T-cell (primary cell): Measurements from ENCODE around the gene ZNF236. TPM values are rescaled to one million over a fixed set of nuclear protein-coding genes. Genes with fewer than 3 reads are reported as not detected.

Experiments used
- ATAC-seq, 4 experiments: fragments of 200-7000 bp in 3 of 4; fragments of 150-1000 bp in 1 of 4; cut with Tn5 transposase; replicated peaks in 1 of 4; 1 replicate in 3 of 4; 2 replicates in 1 of 4; pipeline ENCODE4 v1.10.0; 2021; ENCODE audit warnings: moderate library complexity in 3 of 4, mild to moderate bottlenecking in 2 of 4, moderate number of reproducible peaks in 1 of 4
- CTCF ChIA-PET, 2 donors: fragments of 300-600 bp; sonication (Branson Sonifier 250); formaldehyde crosslinking; loops; one replicate each; lab custom pipeline; 2022; ENCODE audit warnings: antibody characterized with exemption in 2 of 2; lab: Charles Lee
- POLR2A ChIA-PET, 2 donors: fragments of 300-600 bp; sonication (Branson Sonifier 250); formaldehyde crosslinking; loops; one replicate each; lab custom pipeline; 2022; ENCODE audit warnings: antibody characterized with exemption in 2 of 2; lab: Charles Lee
- DNase-seq, 35 experiments: peaks; one replicate each; pipeline versions ENCODE4 v3.0.0 to v3.0.0-alpha.2; 2013 to 2023
- H3K27ac ChIP-seq: one replicate; pipeline ENCODE4 v1.5.1; 2013; ENCODE audit warnings: low read length
- H3K27me3 ChIP-seq, 2 experiments: replicated peaks in 1 of 2; 1 replicate in 1 of 2; 2 replicates in 1 of 2; pipeline versions ENCODE4 v1.6.1 to v1.7.0; 2013; ENCODE audit warnings: low read length in 1 of 2, mixed read lengths in 1 of 2; ENCODE audit not compliant: control insufficient read depth in 2 of 2, insufficient read depth in 2 of 2; ENCODE audit errors: extremely low read depth in 1 of 2
- H3K36me3 ChIP-seq, 2 donors: 1 replicate in 1 of 2; 2 replicates in 1 of 2; pipeline versions ENCODE4 v1.6.1 to v1.7.0; 2013; ENCODE audit warnings: low read length in 1 of 2; ENCODE audit not compliant: control insufficient read depth in 2 of 2, insufficient read depth in 1 of 2; ENCODE audit errors: extremely low read depth in 1 of 2
- H3K4me1 ChIP-seq, 2 experiments: 1 replicate in 1 of 2; 2 replicates in 1 of 2; pipeline versions ENCODE4 v1.6.1 to v1.7.0; 2013; ENCODE audit warnings: low read length in 2 of 2, mixed read lengths in 1 of 2; ENCODE audit not compliant: insufficient read depth in 2 of 2, control insufficient read depth in 1 of 2; ENCODE audit errors: extremely low read depth in 1 of 2
- H3K4me3 ChIP-seq, 2 donors: 1 replicate in 1 of 2; 2 replicates in 1 of 2; pipeline versions ENCODE4 v1.5.1 to v1.7.0; 2013; ENCODE audit warnings: mild to moderate bottlenecking in 2 of 2, low read length in 1 of 2, moderate library complexity in 1 of 2; ENCODE audit not compliant: control insufficient read depth in 1 of 2; ENCODE audit errors: extremely low read depth in 1 of 2
- H3K9me3 ChIP-seq: 2 replicates; pipeline ENCODE4 v1.7.0; 2013
- H3K27ac Mint-ChIP-seq, 2 donors: one replicate each; pipeline ENCODE4 v1.8.0; 2020 to 2021; ENCODE audit warnings: mild to moderate bottlenecking in 2 of 2, mixed read lengths in 2 of 2
- H3K27me3 Mint-ChIP-seq, 2 donors: one replicate each; pipeline ENCODE4 v1.8.0; 2021 to 2022; ENCODE audit warnings: mixed read lengths in 2 of 2
- H3K36me3 Mint-ChIP-seq: one replicate; pipeline ENCODE4 v1.8.0; 2021; ENCODE audit warnings: mixed read lengths
- H3K4me1 Mint-ChIP-seq, 3 donors: one replicate each; pipeline ENCODE4 v1.8.0; 2020 to 2022; ENCODE audit warnings: mixed read lengths in 3 of 3, mild to moderate bottlenecking in 1 of 3
- H3K4me3 Mint-ChIP-seq, 3 donors: one replicate each; pipeline ENCODE4 v1.8.0; 2020 to 2022; ENCODE audit warnings: mild to moderate bottlenecking in 3 of 3, mixed read lengths in 3 of 3, moderate library complexity in 3 of 3
- H3K9me3 Mint-ChIP-seq, 3 donors: one replicate each; pipeline ENCODE4 v1.8.0; 2020 to 2022; ENCODE audit warnings: mixed read lengths in 3 of 3
- WGBS: methylation state at CpG from one replicate; pipeline ENCODE4 v1.1.5; 2013; ENCODE audit warnings: missing lambda C conversion rate; ENCODE audit not compliant: insufficient coverage; 5-methylcytosine and 5-hydroxymethylcytosine counted together
- total RNA-seq, 35 experiments: library from RNA in 6 of 35; stranded (reverse) in 6 of 35; fragments of 120-200 nt in 1 of 35; gene quantifications; one replicate each; pipeline versions ENCODE4 v1.2.1 to v1.2.4 and lab custom pipeline; 2013 to 2026

ZNF236 gene
- total RNA-seq, 5 donors from 2014 or later (not counting 1 experiment from before 2014, with no cell fraction given) = 24.6 to 33.3 (median 28.4) TPM

DNA sequence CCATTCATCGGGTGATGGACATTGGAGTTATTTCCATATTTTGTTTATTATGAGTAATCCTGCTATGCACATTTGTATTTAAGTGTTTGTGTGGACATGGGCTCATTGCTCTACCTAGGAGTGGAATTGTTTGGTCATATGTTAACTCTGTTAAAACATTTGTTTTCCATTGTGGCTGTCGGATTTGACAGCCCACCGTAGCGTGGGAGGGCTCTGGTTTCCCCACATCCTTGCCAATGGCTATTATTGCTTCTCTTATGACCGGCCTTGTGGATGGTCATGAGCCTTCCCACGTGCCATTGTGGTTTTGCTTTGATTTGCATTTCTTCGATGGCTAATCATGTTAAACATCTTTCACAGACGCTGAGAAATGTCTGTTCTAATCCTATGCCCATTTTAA is 92.0 kb downstream of the ZNF236 start:
- Mint-ChIP-seq H3K9me3 (no peaks in the 10 kb centered on the region), H3K36me3 (peaks cover 52% of the 10 kb centered on the region), H3K27ac (no peak overlapping the region), H3K4me1 (no peaks in the 10 kb centered on the region), H3K4me3 (no peak overlapping the region), H3K27me3 (no peaks in the 10 kb centered on the region)
- ATAC-seq (no peak), DNase-seq (no peak)
- peaks cover 8 to 76% of the 10 kb centered on the region in 2 donors for H3K36me3 ChIP-seq
- WGBS = 65% methylated on average over 6 of the region's 8 CpGs
- CTCF ChIA-PET = no interaction called here
- no peak overlapping the region for H3K27ac ChIP-seq
- POLR2A ChIA-PET = no interaction called here
- H3K4me1 ChIP-seq = no peaks in the 10 kb centered on the region
- H3K9me3 ChIP-seq = no peaks in the 10 kb centered on the region
- no peaks in the 10 kb centered on the region for H3K27me3 ChIP-seq
- no peak overlapping the region for H3K4me3 ChIP-seq

DNA sequence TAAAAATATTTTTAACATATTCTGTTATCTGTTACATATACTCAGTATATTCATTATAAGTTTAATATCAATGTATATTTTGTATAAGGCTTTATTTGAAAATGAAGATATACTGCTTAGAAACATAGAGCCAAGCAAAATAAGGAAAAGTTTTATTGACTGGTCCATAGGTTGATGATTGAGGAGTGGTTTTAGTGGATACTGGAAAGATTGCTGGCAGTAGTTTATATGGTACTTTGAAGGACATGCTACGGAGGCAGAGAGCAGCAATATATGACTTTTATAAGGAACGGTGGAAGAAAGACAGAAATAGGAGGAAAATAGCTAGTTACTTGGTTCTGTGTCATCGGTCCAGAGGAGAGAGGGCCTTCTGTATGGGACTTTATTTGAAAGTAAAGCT is 92.4 kb downstream of the ZNF236 start:
- ChIA-PET POLR2A (no interaction called here), CTCF (no interaction called here)
- Mint-ChIP-seq H3K4me1 (no peaks in the 10 kb centered on the region), H3K4me3 (no peak overlapping the region), H3K36me3 (peaks cover 54% of the 10 kb centered on the region), H3K27ac (peak overlapping the region in 1 of 2 donors; percentile 64), H3K27me3 (no peaks in the 10 kb centered on the region), H3K9me3 (no peaks in the 10 kb centered on the region)
- H3K27ac ChIP-seq = no peak overlapping the region
- H3K4me3 ChIP-seq = no peak overlapping the region
- DNase-seq = no peak
- 100% methylated on average over 2 of the region's 3 CpGs for WGBS
- no peak for ATAC-seq
- no peaks in the 10 kb centered on the region for H3K9me3 ChIP-seq
- no peaks in the 10 kb centered on the region for H3K4me1 ChIP-seq
- H3K27me3 ChIP-seq = no peaks in the 10 kb centered on the region
- peaks cover 8 to 76% of the 10 kb centered on the region in 2 donors for H3K36me3 ChIP-seq

DNA sequence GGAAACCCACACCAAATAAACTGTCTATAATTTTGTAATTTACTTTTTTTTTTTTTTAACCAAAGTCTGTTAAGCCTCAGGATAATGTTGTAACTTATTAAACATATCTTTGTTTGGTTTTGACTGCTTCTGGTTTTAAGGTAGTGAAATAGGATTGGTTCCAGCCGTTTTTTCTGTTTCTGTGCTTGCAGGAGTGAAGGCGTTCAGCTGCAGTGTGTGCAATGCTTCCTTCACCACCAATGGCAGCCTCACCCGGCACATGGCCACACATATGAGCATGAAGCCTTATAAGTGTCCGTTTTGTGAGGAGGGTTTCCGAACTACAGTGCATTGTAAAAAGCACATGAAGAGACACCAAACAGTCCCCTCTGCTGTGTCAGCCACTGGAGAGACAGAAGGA is 93.1 kb downstream of the ZNF236 start:
- H3K36me3 ChIP-seq = peaks cover 8 to 75% of the 10 kb centered on the region in 2 donors
- H3K4me3 Mint-ChIP-seq = no peak overlapping the region
- H3K27me3 ChIP-seq = no peaks in the 10 kb centered on the region
- H3K27ac ChIP-seq = no peak overlapping the region
- ChIA-PET POLR2A (no interaction called here), CTCF (no interaction called here)
- no peaks in the 10 kb centered on the region for H3K27me3 Mint-ChIP-seq
- no CpG with 5 or more reads among the region's 5 CpGs for WGBS
- H3K9me3 ChIP-seq = no peaks in the 10 kb centered on the region
- no peaks in the 10 kb centered on the region for H3K9me3 Mint-ChIP-seq
- no peak overlapping the region for H3K4me3 ChIP-seq
- ATAC-seq = no peak
- H3K27ac Mint-ChIP-seq = no peak overlapping the region
- no peaks in the 10 kb centered on the region for H3K4me1 Mint-ChIP-seq
- peaks cover 53% of the 10 kb centered on the region for H3K36me3 Mint-ChIP-seq
- DNase-seq = no peak
- H3K4me1 ChIP-seq = no peaks in the 10 kb centered on the region

DNA sequence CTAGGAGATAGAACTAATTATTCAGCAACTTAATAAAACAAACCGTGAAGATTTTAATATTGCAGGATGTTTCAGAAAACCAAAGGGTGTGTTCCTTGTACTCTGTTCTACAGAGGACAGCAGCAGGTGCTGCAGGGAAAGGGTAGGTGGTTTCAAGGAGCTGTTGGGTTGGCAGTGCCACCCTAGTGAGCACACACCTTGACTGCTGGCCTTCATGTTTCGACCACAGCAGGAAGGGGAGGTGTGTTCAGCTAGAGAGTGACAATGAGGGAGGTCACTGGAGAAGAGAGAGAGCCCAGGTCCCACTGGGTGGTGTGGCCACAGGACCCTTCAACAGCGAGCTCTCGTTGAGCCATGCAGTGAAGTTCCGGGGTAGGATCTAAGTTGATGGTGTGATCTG is 98.6 kb downstream of the ZNF236 start:
- Mint-ChIP-seq H3K9me3 (no peaks in the 10 kb centered on the region), H3K27me3 (no peaks in the 10 kb centered on the region), H3K4me3 (no peak overlapping the region), H3K4me1 (peaks cover 8 to 13% (median 13%) of the 10 kb centered on the region in 3 donors), H3K36me3 (peaks cover 61% of the 10 kb centered on the region), H3K27ac (peak overlapping the region in 1 of 2 donors; percentile 23)
- DNase-seq (no peak), ATAC-seq (no peak)
- H3K27ac ChIP-seq = no peak overlapping the region
- no peaks in the 10 kb centered on the region for H3K4me1 ChIP-seq
- ChIA-PET CTCF (interaction anchor here (0.6 to 1.8 kb wide), 3 partner anchors 63 to 119 kb away, joined by 3 to 6 read pairs (median 6); no protein-coding TSS in a partner anchor), POLR2A (no interaction called here)
- 83% methylated on average over 4 of the region's 5 CpGs for WGBS
- no peak overlapping the region for H3K4me3 ChIP-seq
- peaks cover 8 to 70% of the 10 kb centered on the region in 2 donors for H3K36me3 ChIP-seq
- H3K9me3 ChIP-seq = no peaks in the 10 kb centered on the region
- H3K27me3 ChIP-seq = no peaks in the 10 kb centered on the region

DNA sequence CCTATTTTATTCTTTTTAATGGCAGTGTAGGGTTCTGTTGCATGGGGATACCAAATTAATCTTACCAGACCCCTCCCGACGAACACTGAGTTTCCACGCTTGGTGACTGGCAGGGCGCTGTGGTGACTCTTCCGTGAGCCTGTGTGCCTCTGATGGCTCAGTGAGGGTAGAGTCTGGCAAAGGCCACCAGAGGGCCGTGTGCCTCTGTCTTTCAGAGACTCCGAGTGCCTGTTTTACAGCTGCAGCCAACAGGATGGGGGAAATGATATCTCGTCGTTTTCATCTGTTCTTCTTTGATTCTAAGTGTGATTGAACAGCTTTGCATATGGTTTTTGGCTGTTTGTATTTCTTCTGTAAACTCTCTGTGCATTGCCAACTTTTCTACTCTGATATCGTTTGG is 99.8 kb downstream of the ZNF236 start:
- Histone ChIP-seq H3K27ac (no peak overlapping the region), H3K9me3 (no peaks in the 10 kb centered on the region), H3K4me1 (no peaks in the 10 kb centered on the region), H3K4me3 (no peak overlapping the region), H3K27me3 (no peaks in the 10 kb centered on the region), H3K36me3 (peaks cover 3 to 66% of the 10 kb centered on the region in 2 donors)
- ATAC-seq = peak; percentile 95 to 100 (median 100)
- peaks cover 8 to 13% (median 13%) of the 10 kb centered on the region in 3 donors for H3K4me1 Mint-ChIP-seq
- H3K9me3 Mint-ChIP-seq = no peaks in the 10 kb centered on the region
- CTCF ChIA-PET = interaction anchor here (0.5 to 1.8 kb wide), 14 partner anchors 16 to 715 kb away, joined by 3 to 10 read pairs (median 3); no protein-coding TSS in a partner anchor
- peaks cover 68% of the 10 kb centered on the region for H3K36me3 Mint-ChIP-seq
- H3K4me3 Mint-ChIP-seq = no peak overlapping the region
- peak; percentile 21 to 73 (median 48) for DNase-seq
- H3K27ac Mint-ChIP-seq = peak overlapping the region; percentile 39 to 46
- POLR2A ChIA-PET = interaction anchor here in 1 of 2 donors (0.6 to 0.7 kb wide), 2 partner anchors 136 to 286 kb away, joined by 3 to 4 read pairs; no protein-coding TSS in a partner anchor
- H3K27me3 Mint-ChIP-seq = no peaks in the 10 kb centered on the region
- 73% methylated on average over 2 of the region's 10 CpGs for WGBS

DNA sequence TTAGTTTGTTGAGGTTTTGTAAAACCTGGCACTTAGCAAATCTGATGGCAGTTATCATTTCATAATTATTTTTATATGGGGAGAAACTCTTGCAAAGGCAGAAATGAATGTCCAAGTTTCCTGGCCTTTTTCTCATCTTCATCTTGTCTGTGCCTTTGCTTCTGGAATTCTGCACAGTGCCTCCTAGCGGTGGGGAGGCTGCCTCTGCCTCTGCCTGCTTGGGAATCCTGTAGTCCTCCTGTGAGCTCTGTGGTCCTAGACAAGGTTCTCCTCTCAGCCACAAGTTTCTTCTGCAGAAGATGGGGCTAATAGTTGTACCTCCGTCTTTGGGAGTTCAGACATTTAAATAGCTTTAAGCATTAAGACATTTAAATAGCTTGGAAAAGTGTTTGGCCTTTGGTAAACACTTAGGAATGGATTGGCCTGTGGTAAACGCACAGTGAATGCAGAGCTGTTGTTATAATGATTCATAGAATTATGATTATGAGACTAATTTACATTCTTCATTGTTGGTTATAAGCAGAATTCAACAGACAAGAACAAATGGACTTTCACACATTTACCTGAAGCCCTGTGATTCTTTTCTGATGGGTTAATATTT is 101.2 kb downstream of the ZNF236 start:
- Mint-ChIP-seq H3K9me3 (no peaks in the 10 kb centered on the region), H3K27me3 (no peaks in the 10 kb centered on the region), H3K27ac (no peak overlapping the region), H3K4me3 (no peak overlapping the region), H3K36me3 (peaks cover 71% of the 10 kb centered on the region), H3K4me1 (peaks cover 8 to 13% (median 13%) of the 10 kb centered on the region in 3 donors)
- Histone ChIP-seq H3K27ac (no peak overlapping the region), H3K27me3 (no peaks in the 10 kb centered on the region), H3K36me3 (peaks cover 3 to 64% of the 10 kb centered on the region in 2 donors), H3K9me3 (no peaks in the 10 kb centered on the region), H3K4me3 (no peak overlapping the region), H3K4me1 (no peaks in the 10 kb centered on the region)
- no peak for ATAC-seq
- DNase-seq = no peak
- ChIA-PET CTCF (interaction anchor here in 1 of 2 donors (0.6 kb wide), 1 partner anchor 434 kb away, joined by 3 read pairs; no protein-coding TSS in a partner anchor), POLR2A (no interaction called here)
- no CpG with 5 or more reads among the region's 3 CpGs for WGBS
